HepG2 (cell line): Measurements from ENCODE around the gene CSDE1. TPM values are rescaled to one million over a fixed set of nuclear protein-coding genes. Genes with fewer than 3 reads are reported as not detected.

Experiments
- ATAC-seq: fragments of 200-7000 bp; cut with Tn5 transposase; 3 replicates; pipeline ENCODE4 v1.9.1; 2020; ENCODE audit warnings: mild to moderate bottlenecking, moderate library complexity
- BruUV-seq: library from RNA; stranded (reverse); fragments of 400-500 nt; replicated peaks from 2 replicates; lab custom pipeline; 2021; lab: Mats Ljungman, UMichigan
- CTCF ChIA-PET: fragments of 300-600 bp; formaldehyde crosslinking; extraction: SDS; loops from one replicate; lab custom pipeline; 2021; ENCODE audit warnings: low total read pairs, inconsistent platforms, low intra/inter-chr PET ratio; lab: Yijun Ruan, JAX
- POLR2A ChIA-PET: fragments of 350-600 bp; sonication (Branson Sonifier 250); formaldehyde crosslinking; loops from one replicate; lab custom pipeline; 2020; ENCODE audit warnings: antibody characterized with exemption, inconsistent platforms; lab: Yijun Ruan, JAX
- DNase-seq: peaks from one replicate; pipeline ENCODE4 v3.0.0-alpha.2; 2015; ENCODE audit warnings: low spot score
- FAIRE-seq: peaks from 3 replicates; lab custom pipeline; 2011; peaks lifted over from hg19 to GRCh38; lab: Jason Lieb, UNC
- H2AFZ ChIP-seq: one replicate; pipeline ENCODE4 v1.6.1; 2011; ENCODE audit warnings: low read length, inconsistent platforms
- H3K27ac ChIP-seq: fragments of 300-600 bp; 3 replicates; pipeline ENCODE4 v1.8.0; 2011; ENCODE audit warnings: mixed run types, mild to moderate bottlenecking, mixed read lengths, low read length, inconsistent platforms; ENCODE audit not compliant: insufficient read depth; ENCODE audit errors: extremely low read length
- H3K27me3 ChIP-seq, 2 experiments: fragments of 200-600 bp in 1 of 2; 2 replicates in 1 of 2; 3 replicates in 1 of 2; pipeline versions ENCODE4 v1.6.0 to v1.8.0; 2011; ENCODE audit warnings: low read length in 2 of 2, mild to moderate bottlenecking in 2 of 2, moderate library complexity in 2 of 2, inconsistent platforms in 1 of 2; ENCODE audit not compliant: insufficient read depth in 2 of 2, control insufficient read depth in 1 of 2
- H3K36me3 ChIP-seq, 2 experiments: fragments of 200-600 bp in 1 of 2; replicated peaks in 1 of 2; 2 replicates in 1 of 2; 3 replicates in 1 of 2; pipeline versions ENCODE4 v1.5.1 to v1.8.0; 2011; ENCODE audit warnings: low read length in 2 of 2, inconsistent platforms in 1 of 2; ENCODE audit not compliant: insufficient read depth in 2 of 2, control insufficient read depth in 1 of 2
- H3K4me1 ChIP-seq: 2 replicates; pipeline ENCODE4 v1.5.1; 2012; ENCODE audit warnings: low read length, inconsistent platforms; ENCODE audit not compliant: insufficient read depth
- H3K4me2 ChIP-seq: 2 replicates; pipeline ENCODE4 v1.6.0; 2011; ENCODE audit warnings: low read depth, low read length, inconsistent platforms
- H3K4me3 ChIP-seq, 3 experiments: fragments of 200-600 bp in 1 of 3; sonication (generic), shearing (Covaris generic) in 1 of 3; replicated peaks in 1 of 3; 2 replicates each; pipeline ENCODE4 v1.5.1; 2011 to 2016; ENCODE audit warnings: low read length in 3 of 3, inconsistent platforms in 2 of 3, low read depth in 2 of 3, mild to moderate bottlenecking in 2 of 3, control low read depth in 1 of 3, mixed read lengths in 1 of 3; ENCODE audit not compliant: insufficient read depth in 1 of 3
- H3K79me2 ChIP-seq: one replicate; pipeline ENCODE4 v1.6.1; 2011; ENCODE audit warnings: low read length, inconsistent platforms; ENCODE audit not compliant: insufficient read depth
- H3K9ac ChIP-seq: 2 replicates; pipeline ENCODE4 v1.6.0; 2011; ENCODE audit warnings: mild to moderate bottlenecking, low read depth, low read length, inconsistent platforms; ENCODE audit not compliant: insufficient read depth
- H3K9me3 ChIP-seq: 2 replicates; pipeline ENCODE4 v1.5.1; 2012; ENCODE audit warnings: mild to moderate bottlenecking, low read length
- H4K20me1 ChIP-seq: 2 replicates; pipeline ENCODE4 v1.6.0; 2011; ENCODE audit warnings: inconsistent platforms, mild to moderate bottlenecking, low read length, moderate library complexity; ENCODE audit not compliant: insufficient read depth
- RBFOX2 ChIP-seq: fragments of 200-400 bp; formaldehyde crosslinking; IDR thresholded peaks from 2 replicates; pipeline ENCODE4 v1.6.1; 2017; ENCODE audit warnings: low read depth, mild to moderate bottlenecking, low read length
- ZBTB7A ChIP-seq: sonication (generic); formaldehyde crosslinking; IDR thresholded peaks from 2 replicates; pipeline ENCODE4 v1.8.0; 2022; ENCODE audit warnings: mild to moderate bottlenecking, missing genetic modification reagents
- ZFP41 ChIP-seq: sonication (generic); formaldehyde crosslinking; IDR thresholded peaks from 2 replicates; pipeline ENCODE4 v1.4.0; 2020; ENCODE audit warnings: mild to moderate bottlenecking, missing genetic modification reagents, borderline replicate concordance
- WGBS: methylation state at CpG from one replicate; pipeline ENCODE4 v1.1.6; 2017; ENCODE audit warnings: low lambda C conversion rate; 5-methylcytosine and 5-hydroxymethylcytosine counted together
- in situ Hi-C: cut with HindIII; loops from 2 replicates; pipeline ENCODE4 v1.10.0; 2017; ENCODE audit warnings: low pct_unique_long_range_greater_than_20kb; ENCODE audit not compliant: extremely low pct_ligation_motif_present
- intact Hi-C: fragments of 100-400 bp; cut with micrococcal nuclease; formaldehyde crosslinking; loops from one replicate; pipeline ENCODE4 v1.10.0; 2022; ENCODE audit not compliant: unreplicated experiment
- polyA plus RNA-seq, 8 experiments: library from polyadenylated mRNA; depleted of rRNA in 3 of 8; stranded (reverse) in 7 of 8; unstranded in 1 of 8; fragments of >200 nt; fragmentation: Illumina TruSeq in 4 of 8; extraction: Trizol in 4 of 8; gene quantifications; 2 replicates each; pipeline versions ENCODE4 v1.2.1 to v1.2.3, GENCODE V29; 2011 to 2016; ENCODE audit warnings: low read depth in 4 of 8, missing spikeins in 1 of 8, mixed read lengths in 1 of 8; ENCODE audit not compliant: insufficient read depth in 1 of 8
- total RNA-seq, 5 experiments: library from RNA; depleted of rRNA; stranded (reverse); fragments of >200 nt; fragmentation: Illumina TruSeq; extraction: Trizol; gene quantifications; 2 replicates each; pipeline ENCODE4 v1.2.3, GENCODE V29; 2016; ENCODE audit warnings: low read depth in 1 of 5

Gene CSDE1
- total and polyA plus RNA-seq, 2 of the 13 experiments (the other 11 are each of a cell fraction or from before 2014, with no cell fraction given) = 150 to 313 TPM

- Histone ChIP-seq H3K27me3 (no peaks in the 10 kb centered on the region; a peak in 1 of 5 replicates), H4K20me1 (no peaks in the 10 kb centered on the region), H3K4me2 (peak overlapping the region; percentile 76), H3K36me3 (peaks cover 14 to 66% of the 10 kb centered on the region in 2 experiments), H3K4me1 (peaks cover 23% of the 10 kb centered on the region), H3K27ac (peak overlapping the region; percentile 85), H3K79me2 (peaks cover 29% of the 10 kb centered on the region), H3K9ac (peak overlapping the region; percentile 97), H2AFZ (no peak overlapping the region), H3K4me3 (peak overlapping the region; percentile 86 to 100 (median 94)), H3K9me3 (no peaks in the 10 kb centered on the region)
- intact Hi-C loops (loop anchor here (5.0 kb wide), 1 partner anchor 41 kb away; the partner anchor contains the start of gene CSDE1), in situ Hi-C loops (loop anchor here (5.0 kb wide), 1 partner anchor 36 kb away; no protein-coding TSS in a partner anchor)
- WGBS = 7% methylated on average over 4 of the region's 4 CpGs
- ChIA-PET CTCF (interaction anchor here (1.1 kb wide), 1 partner anchor 369 kb away, joined by 4 read pairs; no protein-coding TSS in a partner anchor), POLR2A (interaction anchor here (0.9 to 2.8 kb wide), 4 partner anchors 9 to 205 kb away, joined by 3 to 11 read pairs (median 6); partner anchors contain the start of genes DENND2C, SIKE1 and TRIM33)
- FAIRE-seq (no peak), ATAC-seq (peak; percentile 54), DNase-seq (no peak)
- TF ChIP-seq ZFP41 (CRISPR knock-in tag) = no peak
- TSS peak; percentile 61 for BruUV-seq
Measured at GRCh38 chr1:114715952-114716303, 41.9 kb downstream of the CSDE1 start.

GRCh38 chr1:114712977-114713376 is 44.8 kb downstream of the CSDE1 start:
- peaks cover 13 to 60% of the 10 kb centered on the region in 2 experiments for H3K36me3 ChIP-seq
- no peaks in the 10 kb centered on the region for H4K20me1 ChIP-seq
- ATAC-seq = no peak
- DNase-seq = no peak
- H3K9me3 ChIP-seq = no peaks in the 10 kb centered on the region
- H2AFZ ChIP-seq = no peak overlapping the region
- in situ Hi-C loops = no loop called here
- no peak overlapping the region for H3K4me2 ChIP-seq
- intact Hi-C loops = no loop called here
- BruUV-seq = no TSS peak
- CTCF ChIA-PET = no interaction called here
- no peak overlapping the region for H3K4me3 ChIP-seq
- POLR2A ChIA-PET = no interaction called here
- no peak for FAIRE-seq
- peaks cover 29% of the 10 kb centered on the region for H3K79me2 ChIP-seq
- no peaks in the 10 kb centered on the region; a peak in 1 of 5 replicates for H3K27me3 ChIP-seq
- TF ChIP-seq RBFOX2 (0 out of 2 replicates have a peak, but pooled peaks have one; percentile 9), ZBTB7A (CRISPR knock-in tag) (no peak)
- no peak overlapping the region for H3K27ac ChIP-seq
- peaks cover 14% of the 10 kb centered on the region for H3K4me1 ChIP-seq
- WGBS = 93% methylated on average over 4 of the region's 4 CpGs
- H3K9ac ChIP-seq = no peak overlapping the region
